H9 (cell line): ENCODE measurements around the gene RBP2. TPM values are rescaled to one million over a fixed set of nuclear protein-coding genes. Genes with fewer than 3 reads are reported as not detected.

Experiments used
- DNase-seq: peaks from one replicate; pipeline ENCODE4 v3.0.0-alpha.2; 2017
- H2AFZ ChIP-seq: one replicate; pipeline ENCODE4 v1.6.1; 2013; ENCODE audit warnings: mild to moderate bottlenecking, low read length, control low read depth, moderate library complexity
- H2AK5ac ChIP-seq: 2 replicates; pipeline ENCODE4 v1.6.1; 2013; ENCODE audit warnings: low read length, control low read depth, mixed read lengths; ENCODE audit not compliant: insufficient read length
- H2BK120ac ChIP-seq: one replicate; pipeline ENCODE4 v1.6.1; 2013; ENCODE audit warnings: low read depth, mild to moderate bottlenecking, low read length, control low read depth, inconsistent platforms; ENCODE audit not compliant: poor library complexity, severe bottlenecking
- H2BK12ac ChIP-seq: 2 replicates; pipeline ENCODE4 v1.6.1; 2013; ENCODE audit warnings: low read length, control low read depth, mixed read lengths, low read depth; ENCODE audit not compliant: insufficient read length
- H2BK15ac ChIP-seq: 2 replicates; pipeline ENCODE4 v1.6.1; 2013; ENCODE audit warnings: low read depth, low read length, control low read depth
- H2BK20ac ChIP-seq: one replicate; pipeline ENCODE4 v1.6.1; 2013; ENCODE audit warnings: low read depth, mild to moderate bottlenecking, low read length, control low read depth, inconsistent platforms; ENCODE audit not compliant: poor library complexity, severe bottlenecking
- H2BK5ac ChIP-seq: 2 replicates; pipeline ENCODE4 v1.6.1; 2013; ENCODE audit warnings: low read length, control low read depth, mixed read lengths; ENCODE audit not compliant: insufficient read length
- H3K14ac ChIP-seq: 2 replicates; pipeline ENCODE4 v1.6.1; 2013; ENCODE audit warnings: low read length, control low read depth; ENCODE audit not compliant: insufficient read depth
- H3K18ac ChIP-seq: 2 replicates; pipeline ENCODE4 v1.6.1; 2013; ENCODE audit warnings: low read depth, mild to moderate bottlenecking, mixed read lengths, low read length, control low read depth; ENCODE audit not compliant: insufficient read length
- H3K23ac ChIP-seq: 2 replicates; pipeline ENCODE4 v1.6.1; 2013; ENCODE audit warnings: low read length, control low read depth, mixed read lengths, low read depth; ENCODE audit not compliant: insufficient read length
- H3K23me2 ChIP-seq: 2 replicates; pipeline ENCODE4 v1.6.1; 2013; ENCODE audit warnings: low read depth, mild to moderate bottlenecking, mixed read lengths, low read length, control low read depth; ENCODE audit not compliant: insufficient read length, poor library complexity, severe bottlenecking
- H3K27ac ChIP-seq: 2 replicates; pipeline ENCODE4 v1.5.1; 2013; ENCODE audit warnings: low read length, control low read depth, mixed read lengths, low read depth; ENCODE audit not compliant: insufficient read length
- H3K27me3 ChIP-seq: 2 replicates; pipeline ENCODE4 v1.6.1; 2013; ENCODE audit warnings: low read length, control low read depth, inconsistent platforms; ENCODE audit not compliant: insufficient read depth
- H3K4ac ChIP-seq: 2 replicates; pipeline ENCODE4 v1.6.1; 2013; ENCODE audit warnings: low read depth, mild to moderate bottlenecking, control low read depth, inconsistent platforms, low read length, moderate library complexity
- H3K4me1 ChIP-seq: 2 replicates; pipeline ENCODE4 v1.6.1; 2013; ENCODE audit warnings: low read length, control low read depth, inconsistent platforms; ENCODE audit not compliant: insufficient read depth
- H3K4me2 ChIP-seq: 2 replicates; pipeline ENCODE4 v1.6.1; 2013; ENCODE audit warnings: low read length, control low read depth, mixed read lengths; ENCODE audit not compliant: insufficient read length, insufficient read depth
- H3K56ac ChIP-seq: 2 replicates; pipeline ENCODE4 v1.6.1; 2013; ENCODE audit warnings: low read depth, mild to moderate bottlenecking, mixed read lengths, low read length, control low read depth; ENCODE audit not compliant: insufficient read length
- H3K79me1 ChIP-seq: 2 replicates; pipeline ENCODE4 v1.6.1; 2013; ENCODE audit warnings: low read depth, mild to moderate bottlenecking, moderate library complexity, low read length, control low read depth, inconsistent platforms; ENCODE audit not compliant: insufficient read depth, poor library complexity, severe bottlenecking
- H3K79me2 ChIP-seq: 2 replicates; pipeline ENCODE4 v1.6.1; 2013; ENCODE audit warnings: low read length, control low read depth, inconsistent platforms; ENCODE audit not compliant: insufficient read depth
- H3K9ac ChIP-seq: 2 replicates; pipeline ENCODE4 v1.6.1; 2013; ENCODE audit warnings: low read length, control low read depth, mixed read lengths; ENCODE audit not compliant: insufficient read length; ENCODE audit errors: extremely low read depth
- H3K9me3 ChIP-seq: one replicate; pipeline ENCODE4 v1.6.1; 2013; ENCODE audit warnings: low read depth, low read length, inconsistent platforms; ENCODE audit not compliant: control insufficient read depth
- H3T11ph ChIP-seq: one replicate; pipeline ENCODE4 v1.6.1; 2013; ENCODE audit warnings: mild to moderate bottlenecking, low read length, control low read depth, inconsistent platforms
- H4K20me1 ChIP-seq: one replicate; pipeline ENCODE4 v1.6.1; 2013; ENCODE audit not compliant: control insufficient read depth, insufficient read length, insufficient read depth
- H4K5ac ChIP-seq: 2 replicates; pipeline ENCODE4 v1.6.1; 2013; ENCODE audit warnings: low read depth, mild to moderate bottlenecking, mixed read lengths, low read length, control low read depth; ENCODE audit not compliant: insufficient read length
- H4K8ac ChIP-seq: replicated peaks from 2 replicates; pipeline ENCODE4 v1.6.1; 2013; ENCODE audit warnings: low read length, control low read depth, mixed read lengths, low read depth; ENCODE audit not compliant: insufficient read length
- H4K91ac ChIP-seq: 2 replicates; pipeline ENCODE4 v1.6.1; 2013; ENCODE audit warnings: low read depth, mild to moderate bottlenecking, moderate library complexity, mixed read lengths, low read length, control low read depth; ENCODE audit not compliant: insufficient read length
- H3K27ac Mint-ChIP-seq, 3 experiments: 2 replicates in 2 of 3; 3 replicates in 1 of 3; pipeline ENCODE4 v1.8.0; 2020 to 2021; ENCODE audit warnings: mixed read lengths in 3 of 3, mild to moderate bottlenecking in 1 of 3, moderate library complexity in 1 of 3
- H3K27me3 Mint-ChIP-seq: 2 replicates; pipeline ENCODE4 v1.8.0; 2021; ENCODE audit warnings: low read depth, mild to moderate bottlenecking, moderate library complexity, mixed read lengths
- H3K36me3 Mint-ChIP-seq, 3 experiments: 2 replicates in 2 of 3; 3 replicates in 1 of 3; pipeline ENCODE4 v1.8.0; 2020 to 2021; ENCODE audit warnings: low read depth in 3 of 3, mixed read lengths in 3 of 3; ENCODE audit not compliant: insufficient read depth in 1 of 3
- H3K4me1 Mint-ChIP-seq, 2 experiments: 2 replicates each; pipeline ENCODE4 v1.8.0; 2020; ENCODE audit warnings: mixed read lengths in 2 of 2
- H3K4me3 Mint-ChIP-seq, 2 experiments: 2 replicates in 1 of 2; 3 replicates in 1 of 2; pipeline ENCODE4 v1.8.0; 2020 to 2021; ENCODE audit warnings: mild to moderate bottlenecking in 2 of 2, mixed read lengths in 2 of 2, moderate library complexity in 1 of 2
- H3K9me3 Mint-ChIP-seq, 2 experiments: 2 replicates in 1 of 2; 3 replicates in 1 of 2; pipeline ENCODE4 v1.8.0; 2020; ENCODE audit warnings: mild to moderate bottlenecking in 2 of 2, mixed read lengths in 2 of 2, moderate library complexity in 1 of 2
- CTCF ChIP-seq: fragments of 200-600 bp; sonication (generic); conservative IDR thresholded peaks from 3 replicates; pipeline ENCODE4 v1.8.0; 2021; ENCODE audit warnings: antibody characterized with exemption, mild to moderate bottlenecking
- WGBS: extraction: QIAGEN DNeasy Blood & Tissue Kit; methylation state at CpG from one replicate; pipeline ENCODE4 v1.1.7; 2013; ENCODE audit warnings: missing lambda C conversion rate, low lambda C conversion rate, mixed read lengths; ENCODE audit not compliant: insufficient read length; ENCODE audit errors: extremely low coverage; 5-methylcytosine and 5-hydroxymethylcytosine counted together
- total RNA-seq: library from RNA; stranded (reverse); gene quantifications from 2 replicates; pipeline ENCODE4 v1.2.1, GENCODE V29; 2021

Gene RBP2
- total RNA-seq, 1 experiment from 2014 or later, result not detected

GRCh38 chr3:139521816-139522215 is 45.5 kb upstream of the RBP2 start:
- Histone ChIP-seq H3K79me2 (no peaks in the 10 kb centered on the region), H3K4me2 (no peak overlapping the region), H2AK5ac (no peak overlapping the region), H2BK120ac (no peak overlapping the region), H4K5ac (no peak overlapping the region), H3K9me3 (no peaks in the 10 kb centered on the region), H2BK15ac (no peak overlapping the region), H3K23me2 (no peaks in the 10 kb centered on the region), H2BK12ac (no peak overlapping the region), H4K8ac (no peak overlapping the region), H3K79me1 (no peaks in the 10 kb centered on the region), H3K56ac (no peak overlapping the region), H3K9ac (no peak overlapping the region), H4K91ac (no peak overlapping the region), H2AFZ (no peak overlapping the region), H3T11ph (no peak overlapping the region), H3K4ac (no peak overlapping the region), H3K27me3 (no peaks in the 10 kb centered on the region; the same call in 1 of the 2 replicates), H4K20me1 (peaks cover 3% of the 10 kb centered on the region), H3K14ac (no peak overlapping the region), H3K27ac (no peak overlapping the region), H2BK5ac (no peak overlapping the region), H3K18ac (no peak overlapping the region), H3K23ac (no peak overlapping the region), H2BK20ac (no peak overlapping the region), H3K4me1 (peaks cover 3% of the 10 kb centered on the region; the same call in 1 of the 2 replicates)
- Mint-ChIP-seq H3K36me3 (peaks cover 0 to 2% (median 0%) of the 10 kb centered on the region in 3 experiments; a peak in 2 of 7 replicates), H3K9me3 (0 out of 5 replicates have a peak, but pooled peaks cover 0 to 3% of the 10 kb centered on the region in 2 experiments), H3K4me3 (no peak overlapping the region), H3K4me1 (peaks cover 30 to 37% of the 10 kb centered on the region in 2 experiments), H3K27ac (no peak overlapping the region), H3K27me3 (peaks cover 37% of the 10 kb centered on the region)
- no peak for TF ChIP-seq CTCF
- no peak for DNase-seq
- no CpG with 5 or more reads among the region's 1 CpG for WGBS
